Measurements from ENCODE around the gene TFPI.

Gene TFPI

GRCh38 chr2:187503700-187504099 lies 50.5 kb downstream of the TFPI start:
- no peak for DNase-seq

GRCh38 chr2:187502467-187502866 lies 51.8 kb downstream of the TFPI start:
- DNase-seq: no peak

GRCh38 chr2:187500585-187501359 lies 53.5 kb downstream of the TFPI start:
- DNase-seq: no peak

DNA sequence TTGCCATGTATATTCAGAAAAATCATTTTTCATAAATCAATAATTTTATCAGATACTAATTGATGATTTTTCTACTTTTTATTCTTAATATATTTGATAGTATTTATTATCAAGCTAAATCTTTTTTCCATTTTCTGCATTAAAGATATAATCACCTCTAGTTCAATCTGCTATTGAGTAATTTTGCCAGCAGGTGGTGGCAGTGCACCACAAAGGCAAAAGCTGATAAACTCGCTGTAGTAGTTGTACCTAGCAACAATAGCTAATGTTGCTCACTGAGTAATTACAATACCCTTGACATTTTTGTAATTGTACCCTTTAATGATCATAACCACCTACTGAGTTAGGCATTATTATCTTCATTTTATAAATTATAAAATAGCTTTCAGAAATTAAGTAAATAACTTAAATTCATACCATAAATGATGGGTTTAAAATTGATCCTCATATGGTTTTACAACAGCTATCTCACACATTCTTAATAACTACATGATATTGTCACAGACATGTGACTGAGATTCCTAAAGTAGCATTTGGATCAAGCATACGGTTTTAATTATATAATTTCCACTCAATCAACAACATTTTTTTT lies 54.2 kb downstream of the TFPI start:
- DNase-seq: no peak

DNA sequence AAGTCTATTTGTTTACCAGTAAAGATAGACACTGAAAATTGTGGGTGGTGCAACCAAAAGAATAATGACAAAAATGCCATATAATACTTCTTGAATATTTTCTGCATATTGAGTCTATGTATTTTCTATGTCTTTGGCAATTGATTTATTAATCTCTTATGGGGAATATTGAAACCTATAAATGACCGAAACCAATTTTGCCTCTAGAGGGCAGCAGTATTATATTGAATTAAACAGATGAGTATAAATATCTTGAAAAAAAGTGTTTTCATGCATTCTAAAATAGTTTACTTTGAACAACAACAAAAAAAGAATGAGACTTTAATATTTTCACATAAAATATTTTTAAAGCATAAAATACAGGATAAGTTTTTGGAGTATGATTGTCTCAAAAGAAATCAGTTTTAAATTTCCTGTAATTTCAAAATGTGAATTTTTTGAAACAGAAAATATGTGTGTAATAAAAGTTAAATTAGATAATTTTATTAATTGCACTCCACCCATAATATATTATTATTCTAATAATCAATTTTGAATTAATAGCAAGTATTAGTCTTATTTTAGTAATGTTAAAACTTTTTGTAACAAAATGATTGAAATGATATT lies 56.3 kb downstream of the TFPI start:
- DNase-seq: no peak

GRCh38 chr2:187497140-187497539 lies 57.1 kb downstream of the TFPI start:
- no peak for DNase-seq

DNA sequence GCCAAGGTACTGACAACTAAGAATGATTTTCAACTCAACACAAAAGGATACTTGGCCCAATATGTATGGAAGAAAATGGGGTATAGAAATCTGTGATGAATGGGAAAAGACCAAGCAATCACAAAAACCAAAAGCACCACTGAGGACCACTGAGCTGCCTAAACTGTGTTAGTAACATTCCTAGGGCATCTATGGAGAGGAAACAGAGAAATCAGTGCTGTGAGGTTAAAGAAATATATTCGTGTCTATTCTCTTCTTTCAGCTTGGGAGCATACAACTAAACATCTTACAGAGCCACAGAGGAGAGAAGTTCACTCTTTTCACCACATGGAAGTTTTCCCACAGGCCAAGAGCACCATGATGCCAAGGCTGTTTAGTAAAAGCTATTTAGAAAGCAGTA lies 58.9 kb downstream of the TFPI start:
- no peak for DNase-seq

DNA sequence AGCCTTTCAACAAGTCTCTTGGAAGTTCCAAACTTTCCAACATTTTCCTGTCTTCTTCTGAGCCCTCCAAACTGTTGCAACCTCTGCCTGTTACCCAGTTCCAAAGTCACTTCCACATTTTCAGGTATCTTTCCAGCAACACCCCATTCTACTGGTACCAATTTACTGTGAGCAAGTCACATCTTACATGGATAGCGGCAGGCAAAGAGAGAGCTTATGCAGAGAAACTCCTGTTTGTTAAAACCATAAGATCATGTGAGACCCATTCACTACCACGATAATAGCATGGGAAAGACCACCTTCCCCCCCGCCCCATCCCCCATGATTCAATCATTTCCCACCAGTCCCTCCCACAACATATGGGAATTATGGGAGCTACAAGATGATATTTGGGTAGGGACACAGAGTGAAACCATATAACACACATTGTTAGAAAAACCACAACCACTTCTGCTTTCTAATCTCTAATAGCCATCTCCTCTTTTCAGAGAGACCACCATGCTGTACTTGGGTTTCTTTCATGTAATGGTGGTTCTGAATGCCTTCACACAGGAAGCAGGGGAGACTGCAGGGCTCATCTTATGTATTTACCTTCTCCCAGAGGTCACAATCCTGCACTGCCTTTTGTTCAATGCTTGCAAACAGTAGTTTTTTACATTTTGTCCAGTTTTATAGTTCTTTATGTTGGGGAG lies 60.2 kb downstream of the TFPI start:
- DNase-seq: no peak

DNA sequence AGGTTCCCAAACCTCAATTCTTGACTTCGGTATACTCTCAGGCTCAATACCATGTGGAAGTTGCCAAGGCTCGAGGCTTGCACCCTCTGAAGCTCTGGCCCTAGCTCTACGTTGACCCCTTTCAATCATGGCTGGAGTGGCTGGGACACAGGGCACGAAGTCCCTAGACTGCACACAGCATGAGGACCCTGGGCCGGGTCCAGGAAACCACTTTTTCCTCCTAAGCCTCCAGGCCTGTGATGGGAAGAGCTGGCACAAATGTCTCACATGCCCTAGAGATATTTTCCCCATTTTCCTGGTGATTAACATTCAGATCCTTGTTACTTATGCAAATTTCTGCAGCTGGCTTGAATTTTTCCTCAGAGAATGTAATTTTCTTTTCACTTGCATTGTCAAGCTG lies 61.1 kb downstream of the TFPI start:
- DNase-seq: no peak

DNA sequence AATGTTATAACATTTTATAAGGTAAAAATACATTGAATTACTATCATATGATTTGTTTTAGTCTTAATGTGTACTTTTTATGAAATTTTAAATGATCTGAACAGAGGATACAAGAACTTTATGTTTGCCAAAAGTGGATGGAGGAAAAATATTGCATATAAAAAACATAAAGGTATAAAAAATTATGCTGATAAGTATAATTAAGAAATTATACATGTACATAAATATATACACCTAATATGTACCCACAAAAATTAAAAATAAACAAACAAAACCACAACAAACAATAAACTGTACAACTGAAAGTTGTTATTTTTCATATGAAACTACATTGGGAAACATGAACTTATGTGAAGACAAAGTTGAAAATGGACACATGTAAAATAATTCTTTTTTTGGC lies 68.0 kb downstream of the TFPI start:
- DNase-seq: no peak

- DNase-seq: no peak
Measured at GRCh38 chr2:187485523-187485922, 68.7 kb downstream of the TFPI start.

GRCh38 chr2:187483537-187483936 lies 70.7 kb downstream of the TFPI start:
- no peak for DNase-seq

DNA sequence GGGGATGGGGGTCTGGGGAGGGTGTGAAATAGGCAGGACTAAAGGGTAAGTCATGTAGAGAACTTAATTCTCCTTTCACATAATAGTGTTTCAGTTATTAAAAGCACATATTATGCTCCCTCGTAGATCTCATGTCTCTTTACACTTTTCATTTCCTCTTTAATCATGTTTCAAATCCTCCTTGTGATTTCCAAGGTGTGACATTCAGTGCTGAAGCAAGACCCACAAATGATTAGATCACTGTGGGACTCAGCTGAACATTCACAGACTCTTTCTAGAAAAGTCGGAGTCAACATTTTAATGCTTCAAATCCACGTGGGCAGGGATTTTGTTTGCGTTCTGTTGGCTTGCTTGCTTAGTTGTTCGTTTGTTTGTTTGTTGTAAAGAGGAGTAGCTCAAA lies 71.4 kb downstream of the TFPI start:
- no peak for DNase-seq

GRCh38 chr2:187481543-187481942 lies 72.7 kb downstream of the TFPI start:
- no peak for DNase-seq

GRCh38 chr2:187478719-187479118 lies 75.5 kb downstream of the TFPI start:
- DNase-seq: no peak

DNA sequence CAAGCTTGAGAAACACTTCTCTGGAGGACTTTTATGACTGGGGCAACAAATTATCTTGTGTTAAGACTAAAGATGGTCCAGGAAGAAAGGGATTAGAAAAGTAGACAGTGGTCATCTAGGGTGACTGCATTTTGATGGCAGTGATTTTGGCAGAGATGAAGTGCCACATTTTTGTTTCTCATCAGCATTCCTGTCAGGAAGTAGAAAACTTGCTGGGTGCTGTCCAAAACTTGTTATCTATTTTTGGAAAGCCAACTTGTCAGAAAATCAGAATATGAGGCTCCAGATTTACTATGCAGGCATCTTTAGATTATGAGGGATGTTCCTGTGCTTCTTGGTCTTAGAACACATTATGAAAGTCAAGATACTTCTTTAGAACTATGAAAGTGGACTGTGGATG lies 77.2 kb downstream of the TFPI start:
- DNase-seq: no peak

DNA sequence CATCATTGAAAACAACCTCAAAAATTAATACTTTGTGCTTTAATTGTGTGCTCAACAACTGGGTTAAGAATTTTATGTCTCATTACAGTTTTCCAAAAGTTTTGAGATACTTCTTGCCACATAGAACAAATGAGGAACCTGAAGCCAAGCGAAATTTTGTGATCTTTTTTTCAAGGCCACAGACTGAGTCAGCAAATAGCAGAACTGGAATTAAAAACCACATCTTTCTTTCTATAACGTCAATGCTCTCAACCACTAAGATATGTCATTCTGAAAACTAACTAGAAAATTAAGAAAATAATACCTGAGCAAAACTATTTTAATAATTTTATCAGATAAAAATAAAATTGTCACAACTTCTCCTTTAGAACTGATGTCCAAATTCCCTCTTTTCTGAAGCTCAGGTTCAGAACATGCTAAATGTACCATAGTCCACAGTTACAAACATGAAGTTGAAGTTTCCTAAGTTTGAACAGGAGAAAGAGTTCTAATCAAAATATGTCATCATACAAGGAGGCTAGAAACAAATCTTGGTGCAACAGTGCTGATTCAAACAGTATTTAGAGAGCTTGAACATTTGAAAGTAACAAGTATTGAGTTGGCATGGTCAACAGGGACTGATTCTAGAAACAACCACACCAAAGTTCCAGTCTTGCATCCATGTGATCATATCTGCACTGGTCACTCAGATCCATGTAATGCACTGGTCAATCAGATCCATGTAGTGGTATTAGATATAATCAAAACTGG lies 78.6 kb downstream of the TFPI start:
- DNase-seq: no peak

- DNase-seq: no peak
Measured at GRCh38 chr2:187470698-187471097, 83.5 kb downstream of the TFPI start.

GRCh38 chr2:187469538-187469937 lies 84.7 kb downstream of the TFPI start:
- DNase-seq: no peak

- no peak for DNase-seq
Measured at GRCh38 chr2:187468262-187468661, 86.0 kb downstream of the TFPI start.

DNA sequence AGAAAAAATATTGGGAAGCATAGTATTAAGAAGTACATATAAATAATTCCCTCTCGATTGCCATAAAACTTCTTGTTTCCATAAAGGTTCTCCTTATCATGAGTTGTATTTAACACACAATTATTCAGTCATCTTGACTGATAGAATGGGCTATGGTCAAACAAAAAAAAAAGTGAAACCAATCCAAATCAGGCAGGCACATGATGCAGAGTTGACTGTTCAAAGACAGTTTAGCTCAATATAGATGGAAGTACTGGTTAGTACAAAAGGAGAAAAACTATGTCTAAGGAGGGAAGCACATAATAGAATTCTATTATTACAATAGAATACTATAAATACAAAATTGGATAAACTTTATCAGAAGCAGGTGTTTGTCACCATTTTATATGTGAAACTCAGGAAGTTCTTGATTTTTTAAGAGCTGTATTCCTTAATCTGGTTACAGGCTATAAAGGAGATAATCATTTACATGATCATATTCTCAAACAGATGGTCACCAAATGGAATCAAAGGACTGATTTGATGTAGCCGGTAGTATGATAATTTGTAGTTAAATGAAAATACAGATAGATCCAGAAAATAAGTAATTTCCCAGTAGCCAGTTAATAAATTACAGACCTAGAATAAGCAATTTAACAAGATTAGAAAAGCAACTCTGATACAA lies 88.0 kb downstream of the TFPI start:
- no peak for DNase-seq

DNA sequence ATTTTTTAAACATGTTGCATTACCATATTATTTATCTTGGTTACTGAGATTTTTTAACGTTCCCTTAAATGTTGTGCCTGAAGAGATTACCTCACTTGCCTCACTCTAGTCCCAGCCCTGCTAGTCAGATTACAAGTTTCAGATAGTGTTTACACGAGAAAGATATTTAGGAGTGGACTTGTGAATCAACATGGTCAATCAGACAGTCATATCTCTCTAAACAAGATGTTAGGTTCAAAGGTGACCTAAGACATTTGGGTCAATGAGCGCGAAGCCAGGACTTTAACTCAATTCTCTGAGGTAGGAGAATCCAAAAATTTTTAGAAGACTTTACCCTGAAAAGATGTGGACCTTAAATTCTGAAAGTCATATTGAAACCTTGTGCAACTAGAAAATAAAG lies 91.4 kb downstream of the TFPI start:
- DNase-seq: no peak

Data from NCI-H1048 (cell line).